ENCODE data around the gene SBDS. TPM values are rescaled to one million over a fixed set of nuclear protein-coding genes. Genes with fewer than 3 reads are reported as not detected.

SBDS gene
- total RNA-seq, 1 experiment from 2014 or later, result 25.5 TPM

DNA sequence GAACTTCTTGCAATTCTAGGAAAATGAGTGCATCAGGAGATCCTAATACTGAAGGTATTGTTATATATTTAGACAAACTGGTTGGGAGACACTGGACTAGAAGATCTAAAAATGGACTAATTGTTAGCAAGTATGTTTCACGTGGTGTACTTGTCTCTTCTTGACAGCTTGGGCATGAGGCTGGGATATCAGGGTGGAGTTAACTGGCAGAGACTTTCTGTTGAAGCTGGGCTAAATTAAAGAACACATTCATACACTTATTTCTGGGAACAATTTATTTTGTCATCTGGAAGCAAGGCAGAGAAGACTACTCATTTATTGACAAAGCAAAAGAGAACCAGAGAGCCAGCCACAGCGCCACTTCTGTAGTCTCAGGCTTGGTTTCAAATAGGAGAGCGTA, 27.1 kb upstream of the SBDS start:
- POLR2A ChIA-PET, result no interaction called here

More for the DNA sequence above, 27.1 kb upstream of the SBDS start:
- Mint-ChIP-seq H3K27ac (peak overlapping the region; percentile 37; the same call in 1 of the 2 replicates), H3K4me1 (no peaks in the 10 kb centered on the region), H3K27me3 (ENCODE audit: low read depth) (no peaks in the 10 kb centered on the region), H3K36me3 (peaks cover 43% of the 10 kb centered on the region), H3K9me3 (no peaks in the 10 kb centered on the region), H3K4me3 (no peak overlapping the region)
- DNase-seq (ENCODE audit: low spot score) (no peak), ATAC-seq (no peak)
- CTCF ChIA-PET, result no interaction called here
- TF ChIP-seq ZNF396 (CRISPR knock-in tag; IDR thresholded peaks at IDR 0.05; ENCODE audit: borderline replicate concordance) (no peak), CBFB (CRISPR knock-in tag; IDR thresholded peaks at IDR 0.05; ENCODE audit: low read depth) (no peak), IRF2 (CRISPR knock-in tag; IDR thresholded peaks at IDR 0.05; ENCODE audit: borderline replicate concordance, low read depth) (no peak), JUN (CRISPR knock-in tag; IDR thresholded peaks at IDR 0.05) (no peak), NFE2L1 (CRISPR knock-in tag; IDR thresholded peaks at IDR 0.05) (no peak), SMAD4 (CRISPR knock-in tag; IDR thresholded peaks at IDR 0.05) (no peak), ZNF317 (CRISPR knock-in tag; IDR thresholded peaks at IDR 0.05; ENCODE audit: borderline replicate concordance, low read depth) (no peak), OVOL2 (CRISPR knock-in tag; IDR thresholded peaks at IDR 0.05; ENCODE audit: borderline replicate concordance) (no peak), ZBTB21 (CRISPR knock-in tag; IDR thresholded peaks at IDR 0.05; ENCODE audit: borderline replicate concordance) (no peak), TCF7 (CRISPR knock-in tag; IDR thresholded peaks at IDR 0.05; ENCODE audit: low read depth) (no peak), ZNF232 (CRISPR knock-in tag; IDR thresholded peaks at IDR 0.05) (no peak), ZNF121 (CRISPR knock-in tag; IDR thresholded peaks at IDR 0.05) (no peak), MXD4 (CRISPR knock-in tag; IDR thresholded peaks at IDR 0.05; ENCODE audit: borderline replicate concordance) (no peak)
- TF ChIP-seq, protein P1, sequence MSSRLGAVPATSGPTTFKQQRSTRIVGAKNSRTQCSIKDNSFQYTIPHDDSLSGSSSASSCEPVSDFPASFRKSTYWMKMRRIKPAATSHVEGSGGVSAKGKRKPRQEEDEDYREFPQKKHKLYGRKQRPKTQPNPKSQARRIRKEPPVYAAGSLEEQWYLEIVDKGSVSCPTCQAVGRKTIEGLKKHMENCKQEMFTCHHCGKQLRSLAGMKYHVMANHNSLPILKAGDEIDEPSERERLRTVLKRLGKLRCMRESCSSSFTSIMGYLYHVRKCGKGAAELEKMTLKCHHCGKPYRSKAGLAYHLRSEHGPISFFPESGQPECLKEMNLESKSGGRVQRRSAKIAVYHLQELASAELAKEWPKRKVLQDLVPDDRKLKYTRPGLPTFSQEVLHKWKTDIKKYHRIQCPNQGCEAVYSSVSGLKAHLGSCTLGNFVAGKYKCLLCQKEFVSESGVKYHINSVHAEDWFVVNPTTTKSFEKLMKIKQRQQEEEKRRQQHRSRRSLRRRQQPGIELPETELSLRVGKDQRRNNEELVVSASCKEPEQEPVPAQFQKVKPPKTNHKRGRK (CRISPR knock-in tag; IDR thresholded peaks at IDR 0.05; ENCODE audit: borderline replicate concordance), result no peak
- TF ChIP-seq, protein P2, sequence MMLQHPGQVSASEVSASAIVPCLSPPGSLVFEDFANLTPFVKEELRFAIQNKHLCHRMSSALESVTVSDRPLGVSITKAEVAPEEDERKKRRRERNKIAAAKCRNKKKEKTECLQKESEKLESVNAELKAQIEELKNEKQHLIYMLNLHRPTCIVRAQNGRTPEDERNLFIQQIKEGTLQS (CRISPR knock-in tag; conservative IDR thresholded peaks at IDR 0.05), result no peak
- TF ChIP-seq, protein P3, sequence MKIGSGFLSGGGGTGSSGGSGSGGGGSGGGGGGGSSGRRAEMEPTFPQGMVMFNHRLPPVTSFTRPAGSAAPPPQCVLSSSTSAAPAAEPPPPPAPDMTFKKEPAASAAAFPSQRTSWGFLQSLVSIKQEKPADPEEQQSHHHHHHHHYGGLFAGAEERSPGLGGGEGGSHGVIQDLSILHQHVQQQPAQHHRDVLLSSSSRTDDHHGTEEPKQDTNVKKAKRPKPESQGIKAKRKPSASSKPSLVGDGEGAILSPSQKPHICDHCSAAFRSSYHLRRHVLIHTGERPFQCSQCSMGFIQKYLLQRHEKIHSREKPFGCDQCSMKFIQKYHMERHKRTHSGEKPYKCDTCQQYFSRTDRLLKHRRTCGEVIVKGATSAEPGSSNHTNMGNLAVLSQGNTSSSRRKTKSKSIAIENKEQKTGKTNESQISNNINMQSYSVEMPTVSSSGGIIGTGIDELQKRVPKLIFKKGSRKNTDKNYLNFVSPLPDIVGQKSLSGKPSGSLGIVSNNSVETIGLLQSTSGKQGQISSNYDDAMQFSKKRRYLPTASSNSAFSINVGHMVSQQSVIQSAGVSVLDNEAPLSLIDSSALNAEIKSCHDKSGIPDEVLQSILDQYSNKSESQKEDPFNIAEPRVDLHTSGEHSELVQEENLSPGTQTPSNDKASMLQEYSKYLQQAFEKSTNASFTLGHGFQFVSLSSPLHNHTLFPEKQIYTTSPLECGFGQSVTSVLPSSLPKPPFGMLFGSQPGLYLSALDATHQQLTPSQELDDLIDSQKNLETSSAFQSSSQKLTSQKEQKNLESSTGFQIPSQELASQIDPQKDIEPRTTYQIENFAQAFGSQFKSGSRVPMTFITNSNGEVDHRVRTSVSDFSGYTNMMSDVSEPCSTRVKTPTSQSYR (CRISPR knock-in tag; IDR thresholded peaks at IDR 0.05), result no peak
- TF ChIP-seq, protein P4, sequence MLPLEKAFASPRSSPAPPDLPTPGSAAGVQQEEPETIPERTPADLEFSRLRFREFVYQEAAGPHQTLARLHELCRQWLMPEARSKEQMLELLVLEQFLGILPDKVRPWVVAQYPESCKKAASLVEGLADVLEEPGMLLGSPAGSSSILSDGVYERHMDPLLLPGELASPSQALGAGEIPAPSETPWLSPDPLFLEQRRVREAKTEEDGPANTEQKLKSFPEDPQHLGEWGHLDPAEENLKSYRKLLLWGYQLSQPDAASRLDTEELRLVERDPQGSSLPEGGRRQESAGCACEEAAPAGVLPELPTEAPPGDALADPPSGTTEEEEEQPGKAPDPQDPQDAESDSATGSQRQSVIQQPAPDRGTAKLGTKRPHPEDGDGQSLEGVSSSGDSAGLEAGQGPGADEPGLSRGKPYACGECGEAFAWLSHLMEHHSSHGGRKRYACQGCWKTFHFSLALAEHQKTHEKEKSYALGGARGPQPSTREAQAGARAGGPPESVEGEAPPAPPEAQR (CRISPR knock-in tag; IDR thresholded peaks at IDR 0.05), result no peak
- TF ChIP-seq, protein P5, sequence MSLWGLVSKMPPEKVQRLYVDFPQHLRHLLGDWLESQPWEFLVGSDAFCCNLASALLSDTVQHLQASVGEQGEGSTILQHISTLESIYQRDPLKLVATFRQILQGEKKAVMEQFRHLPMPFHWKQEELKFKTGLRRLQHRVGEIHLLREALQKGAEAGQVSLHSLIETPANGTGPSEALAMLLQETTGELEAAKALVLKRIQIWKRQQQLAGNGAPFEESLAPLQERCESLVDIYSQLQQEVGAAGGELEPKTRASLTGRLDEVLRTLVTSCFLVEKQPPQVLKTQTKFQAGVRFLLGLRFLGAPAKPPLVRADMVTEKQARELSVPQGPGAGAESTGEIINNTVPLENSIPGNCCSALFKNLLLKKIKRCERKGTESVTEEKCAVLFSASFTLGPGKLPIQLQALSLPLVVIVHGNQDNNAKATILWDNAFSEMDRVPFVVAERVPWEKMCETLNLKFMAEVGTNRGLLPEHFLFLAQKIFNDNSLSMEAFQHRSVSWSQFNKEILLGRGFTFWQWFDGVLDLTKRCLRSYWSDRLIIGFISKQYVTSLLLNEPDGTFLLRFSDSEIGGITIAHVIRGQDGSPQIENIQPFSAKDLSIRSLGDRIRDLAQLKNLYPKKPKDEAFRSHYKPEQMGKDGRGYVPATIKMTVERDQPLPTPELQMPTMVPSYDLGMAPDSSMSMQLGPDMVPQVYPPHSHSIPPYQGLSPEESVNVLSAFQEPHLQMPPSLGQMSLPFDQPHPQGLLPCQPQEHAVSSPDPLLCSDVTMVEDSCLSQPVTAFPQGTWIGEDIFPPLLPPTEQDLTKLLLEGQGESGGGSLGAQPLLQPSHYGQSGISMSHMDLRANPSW (CRISPR knock-in tag; conservative IDR thresholded peaks at IDR 0.05; ENCODE audit: low read depth), result no peak
- TF ChIP-seq, protein P6, sequence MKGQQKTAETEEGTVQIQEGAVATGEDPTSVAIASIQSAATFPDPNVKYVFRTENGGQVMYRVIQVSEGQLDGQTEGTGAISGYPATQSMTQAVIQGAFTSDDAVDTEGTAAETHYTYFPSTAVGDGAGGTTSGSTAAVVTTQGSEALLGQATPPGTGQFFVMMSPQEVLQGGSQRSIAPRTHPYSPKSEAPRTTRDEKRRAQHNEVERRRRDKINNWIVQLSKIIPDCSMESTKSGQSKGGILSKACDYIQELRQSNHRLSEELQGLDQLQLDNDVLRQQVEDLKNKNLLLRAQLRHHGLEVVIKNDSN (CRISPR knock-in tag; IDR thresholded peaks at IDR 0.05), result no peak
- TF ChIP-seq, protein P7, sequence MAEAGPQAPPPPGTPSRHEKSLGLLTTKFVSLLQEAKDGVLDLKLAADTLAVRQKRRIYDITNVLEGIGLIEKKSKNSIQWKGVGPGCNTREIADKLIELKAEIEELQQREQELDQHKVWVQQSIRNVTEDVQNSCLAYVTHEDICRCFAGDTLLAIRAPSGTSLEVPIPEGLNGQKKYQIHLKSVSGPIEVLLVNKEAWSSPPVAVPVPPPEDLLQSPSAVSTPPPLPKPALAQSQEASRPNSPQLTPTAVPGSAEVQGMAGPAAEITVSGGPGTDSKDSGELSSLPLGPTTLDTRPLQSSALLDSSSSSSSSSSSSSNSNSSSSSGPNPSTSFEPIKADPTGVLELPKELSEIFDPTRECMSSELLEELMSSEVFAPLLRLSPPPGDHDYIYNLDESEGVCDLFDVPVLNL (CRISPR knock-in tag; IDR thresholded peaks at IDR 0.05; ENCODE audit: borderline replicate concordance, low read depth), result no peak

Data from WTC11 (cell line).